SK-N-SH treated with all-trans-retinoic acid at 6 μM for 48 hours (cell line): Measurements from ENCODE around the gene TNFAIP1.

Experiments
- OSR1 ChIP-seq: fragments of 250-450 bp; sonication (Bioruptor Pico); IDR thresholded peaks from 2 replicates; pipeline ENCODE4 v1.8.0; 2022; ENCODE audit warnings: moderate library complexity, mild to moderate bottlenecking, inconsistent platforms
- PPARA ChIP-seq: fragments of 250-450 bp; sonication (Bioruptor Pico); IDR thresholded peaks from 2 replicates; pipeline ENCODE4 v1.5.0; 2020; ENCODE audit warnings: mild to moderate bottlenecking, borderline replicate concordance
- TF ChIP-seq, protein P1 (sequence below): fragments of 250-450 bp; sonication (Bioruptor Pico); IDR thresholded peaks from 2 replicates; pipeline ENCODE4 v1.8.0; 2020; ENCODE audit warnings: mild to moderate bottlenecking, moderate library complexity, borderline replicate concordance

DNA sequence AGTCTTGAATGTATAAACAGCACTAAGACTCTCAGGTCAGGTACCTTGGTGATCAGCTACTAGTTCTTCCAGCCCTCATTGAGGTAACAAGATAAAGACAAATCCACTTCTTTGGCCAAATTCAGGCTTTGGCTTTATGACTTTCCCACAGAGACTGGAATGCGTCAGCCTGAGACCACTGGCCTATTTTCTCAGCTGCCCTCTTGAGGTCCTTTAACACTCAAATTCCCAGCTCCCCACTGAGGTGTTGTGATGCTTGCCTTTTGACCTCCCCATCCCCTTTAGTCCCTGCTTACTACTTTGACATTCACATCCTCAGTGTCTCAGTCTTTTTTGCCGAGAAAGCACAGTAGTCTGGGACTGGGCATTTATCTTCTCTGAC lies 10.6 kb downstream of the TNFAIP1 start:
- no peak for TF ChIP-seq PPARA (CRISPR knock-in tag)
- TF ChIP-seq OSR1 (CRISPR knock-in tag): no peak
- TF ChIP-seq, protein P1, sequence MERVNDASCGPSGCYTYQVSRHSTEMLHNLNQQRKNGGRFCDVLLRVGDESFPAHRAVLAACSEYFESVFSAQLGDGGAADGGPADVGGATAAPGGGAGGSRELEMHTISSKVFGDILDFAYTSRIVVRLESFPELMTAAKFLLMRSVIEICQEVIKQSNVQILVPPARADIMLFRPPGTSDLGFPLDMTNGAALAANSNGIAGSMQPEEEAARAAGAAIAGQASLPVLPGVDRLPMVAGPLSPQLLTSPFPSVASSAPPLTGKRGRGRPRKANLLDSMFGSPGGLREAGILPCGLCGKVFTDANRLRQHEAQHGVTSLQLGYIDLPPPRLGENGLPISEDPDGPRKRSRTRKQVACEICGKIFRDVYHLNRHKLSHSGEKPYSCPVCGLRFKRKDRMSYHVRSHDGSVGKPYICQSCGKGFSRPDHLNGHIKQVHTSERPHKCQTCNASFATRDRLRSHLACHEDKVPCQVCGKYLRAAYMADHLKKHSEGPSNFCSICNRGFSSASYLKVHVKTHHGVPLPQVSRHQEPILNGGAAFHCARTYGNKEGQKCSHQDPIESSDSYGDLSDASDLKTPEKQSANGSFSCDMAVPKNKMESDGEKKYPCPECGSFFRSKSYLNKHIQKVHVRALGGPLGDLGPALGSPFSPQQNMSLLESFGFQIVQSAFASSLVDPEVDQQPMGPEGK (CRISPR knock-in tag): no peak
